Motor neuron (in vitro differentiated cells): ENCODE measurements around the gene TMEM37. TPM values are rescaled to one million over a fixed set of nuclear protein-coding genes. Genes with fewer than 3 reads are reported as not detected.

Source experiments
- ATAC-seq, 8 experiments: fragments of 200-7000 bp; cut with Tn5 transposase; replicated peaks in 6 of 8; 2 replicates each; pipeline ENCODE4 v1.8.0; 2021; ENCODE audit warnings: mild to moderate bottlenecking in 8 of 8, moderate library complexity in 8 of 8
- H3K27ac ChIP-seq, 2 donors: fragments of 250-450 bp; sonication (Bioruptor Pico); 2 replicates each; pipeline ENCODE4 v1.9.0; 2021; ENCODE audit warnings: antibody characterized with exemption in 2 of 2, mild to moderate bottlenecking in 2 of 2, moderate library complexity in 1 of 2
- H3K4me1 ChIP-seq, 2 donors: fragments of 250-450 bp; sonication (Bioruptor Pico); replicated peaks in 1 of 2; 2 replicates each; pipeline ENCODE4 v1.6.1; 2021; ENCODE audit warnings: antibody characterized with exemption in 2 of 2, mild to moderate bottlenecking in 2 of 2, moderate library complexity in 1 of 2
- H3K4me3 ChIP-seq, 5 donors: fragments of 250-450 bp; sonication (Bioruptor Pico); 2 replicates each; pipeline ENCODE4 v1.9.0; 2021; ENCODE audit warnings: antibody characterized with exemption in 5 of 5, mild to moderate bottlenecking in 5 of 5, moderate library complexity in 4 of 5
- WGBS, 10 experiments: fragments of 450-650 bp; shearing (Covaris generic); methylation state at CpG; one replicate each; pipeline ENCODE4 v1.0.0; 2022; 5-methylcytosine and 5-hydroxymethylcytosine counted together
- in situ Hi-C, 9 experiments: fragments of 400-800 bp; cut with MboI; loops; one replicate each; pipeline ENCODE4 v1.15.0; 2021; ENCODE audit warnings: low sequenced_read_pairs in 9 of 9, low pct_unique_long_range_greater_than_20kb in 2 of 9; ENCODE audit not compliant: unreplicated experiment in 9 of 9
- total RNA-seq, 8 experiments: library from RNA; unstranded; fragments of 300-600 nt; gene quantifications; 2 replicates each; pipeline versions ENCODE4 v1.2.3 to v1.2.4, GENCODE V29; 2022

The TMEM37 gene
- total RNA-seq, 8 experiments from 2014 or later = 0.11 to 10.5 (median 0.36) TPM

GRCh38 chr2:119480718-119481142, 49.1 kb downstream of the TMEM37 start:
- no peak for ATAC-seq
- H3K27ac ChIP-seq = no peak overlapping the region
- no peak overlapping the region for H3K4me3 ChIP-seq
- in situ Hi-C loops = no loop called here
- H3K4me1 ChIP-seq = peaks cover 0 to 5% of the 10 kb centered on the region in 2 donors
- 57 to 100% (median 88%) methylated on average over 1 to 9 of the region's 11 CpGs; no CpG with 5 or more reads in 4 of the 10 experiments for WGBS, 10 experiments

GRCh38 chr2:119481501-119482455, 50.1 kb downstream of the TMEM37 start:
- Histone ChIP-seq H3K27ac (no peak overlapping the region), H3K4me3 (no peak overlapping the region), H3K4me1 (peaks cover 0 to 5% of the 10 kb centered on the region in 2 donors)
- in situ Hi-C loops = no loop called here
- 62 to 97% (median 85%) methylated on average over 1 to 6 of the region's 16 CpGs; no CpG with 5 or more reads in 4 of the 10 experiments for WGBS, 10 experiments
- peak in 2 of 8 experiments; percentile 32 to 33 for ATAC-seq

DNA sequence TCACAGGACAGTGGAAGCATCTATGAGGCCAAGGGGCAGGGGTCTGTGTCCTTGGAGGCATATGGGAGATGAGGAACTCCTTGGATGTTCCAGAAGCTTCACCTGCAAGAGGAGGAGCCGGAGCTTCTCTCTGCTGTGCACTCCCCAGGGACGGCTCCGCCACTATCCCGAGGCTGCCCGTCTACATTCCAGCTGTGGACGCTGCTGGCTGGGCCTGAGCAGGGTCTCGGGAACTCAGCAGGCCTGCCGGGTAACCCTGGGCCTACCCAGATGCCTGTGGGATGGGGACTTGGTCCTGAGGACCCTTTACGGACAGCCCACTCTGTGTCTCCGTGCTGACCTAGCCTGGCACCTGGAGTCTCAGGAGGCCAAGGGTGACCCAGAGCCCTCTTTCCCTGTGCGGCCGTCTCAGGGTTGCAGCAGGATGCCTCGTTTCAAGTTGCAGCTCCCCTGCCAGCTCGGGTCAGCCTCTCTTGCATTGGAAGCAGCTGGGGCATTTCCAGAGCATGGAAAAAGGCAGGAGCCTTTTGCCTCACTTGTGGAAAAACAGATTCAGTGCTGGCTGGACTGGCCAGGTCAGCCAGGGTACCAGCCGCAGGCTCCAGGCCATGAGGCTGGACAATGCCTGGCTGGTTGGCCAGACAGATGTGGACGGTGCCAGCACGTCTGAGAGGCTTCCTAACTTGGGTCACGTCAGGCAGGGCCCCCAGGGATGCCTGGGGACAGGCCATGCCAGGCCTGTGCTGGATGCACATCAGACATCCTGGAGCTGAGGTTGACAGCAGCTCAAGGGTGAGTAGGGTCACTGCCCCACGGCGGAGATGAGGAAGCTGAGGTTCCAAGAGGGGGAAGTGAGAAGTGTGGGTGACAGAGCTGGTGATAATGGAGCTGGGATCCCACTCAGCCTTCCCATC, 51.1 kb downstream of the TMEM37 start:
- WGBS, 10 experiments = 13 to 100% (median 84%) methylated on average over 1 to 6 of the region's 20 CpGs; no CpG with 5 or more reads in 4 of the 10 experiments
- H3K4me3 ChIP-seq = no peak overlapping the region
- peak in 2 of 8 experiments; percentile 19 to 33 for ATAC-seq
- no peak overlapping the region for H3K27ac ChIP-seq
- H3K4me1 ChIP-seq = peaks cover 0 to 10% of the 10 kb centered on the region in 2 donors
- in situ Hi-C loops = no loop called here

GRCh38 chr2:119483395-119483753, 51.7 kb downstream of the TMEM37 start:
- no peak for ATAC-seq
- in situ Hi-C loops = no loop called here
- Histone ChIP-seq H3K4me1 (peaks cover 0 to 13% of the 10 kb centered on the region in 2 donors), H3K4me3 (no peak overlapping the region), H3K27ac (no peak overlapping the region)
- WGBS, 10 experiments = 10 to 100% (median 77%) methylated on average over 2 to 3 of the region's 5 CpGs; no CpG with 5 or more reads in 4 of the 10 experiments

- peaks cover 0 to 13% of the 10 kb centered on the region in 2 donors for H3K4me1 ChIP-seq
- no peak for ATAC-seq
- WGBS, 10 experiments = 10 to 100% (median 73%) methylated on average over 1 to 6 of the region's 11 CpGs
- in situ Hi-C loops = no loop called here
- no peak overlapping the region for H3K4me3 ChIP-seq
- H3K27ac ChIP-seq = no peak overlapping the region
Observed at GRCh38 chr2:119483896-119484718, 52.5 kb downstream of the TMEM37 start.

GRCh38 chr2:119484834-119485233, 53.2 kb downstream of the TMEM37 start:
- 80 to 88% (median 83%) methylated on average over 1 to 2 of the region's 6 CpGs; no CpG with 5 or more reads in 7 of the 10 experiments for WGBS, 10 experiments
- no peak overlapping the region for H3K27ac ChIP-seq
- in situ Hi-C loops = no loop called here
- peaks cover 0 to 13% of the 10 kb centered on the region in 2 donors for H3K4me1 ChIP-seq
- ATAC-seq = no peak
- no peak overlapping the region for H3K4me3 ChIP-seq

GRCh38 chr2:119485336-119486110, 53.9 kb downstream of the TMEM37 start:
- Histone ChIP-seq H3K4me1 (peaks cover 0 to 13% of the 10 kb centered on the region in 2 donors), H3K27ac (no peak overlapping the region), H3K4me3 (no peak overlapping the region)
- no peak for ATAC-seq
- in situ Hi-C loops = no loop called here
- 58 to 100% (median 74%) methylated on average over 2 to 8 of the region's 12 CpGs; no CpG with 5 or more reads in 3 of the 10 experiments for WGBS, 10 experiments

GRCh38 chr2:119486196-119486827, 54.7 kb downstream of the TMEM37 start:
- in situ Hi-C loops = no loop called here
- Histone ChIP-seq H3K4me3 (no peak overlapping the region), H3K27ac (no peak overlapping the region), H3K4me1 (peaks cover 0 to 13% of the 10 kb centered on the region in 2 donors)
- 47 to 89% (median 72%) methylated on average over 1 to 8 of the region's 10 CpGs; no CpG with 5 or more reads in 3 of the 10 experiments for WGBS, 10 experiments
- no peak for ATAC-seq

GRCh38 chr2:119486886-119487285, 55.2 kb downstream of the TMEM37 start:
- no peak for ATAC-seq
- 24 to 100% (median 72%) methylated on average over 3 to 6 of the region's 7 CpGs; no CpG with 5 or more reads in 3 of the 10 experiments for WGBS, 10 experiments
- in situ Hi-C loops = no loop called here

DNA sequence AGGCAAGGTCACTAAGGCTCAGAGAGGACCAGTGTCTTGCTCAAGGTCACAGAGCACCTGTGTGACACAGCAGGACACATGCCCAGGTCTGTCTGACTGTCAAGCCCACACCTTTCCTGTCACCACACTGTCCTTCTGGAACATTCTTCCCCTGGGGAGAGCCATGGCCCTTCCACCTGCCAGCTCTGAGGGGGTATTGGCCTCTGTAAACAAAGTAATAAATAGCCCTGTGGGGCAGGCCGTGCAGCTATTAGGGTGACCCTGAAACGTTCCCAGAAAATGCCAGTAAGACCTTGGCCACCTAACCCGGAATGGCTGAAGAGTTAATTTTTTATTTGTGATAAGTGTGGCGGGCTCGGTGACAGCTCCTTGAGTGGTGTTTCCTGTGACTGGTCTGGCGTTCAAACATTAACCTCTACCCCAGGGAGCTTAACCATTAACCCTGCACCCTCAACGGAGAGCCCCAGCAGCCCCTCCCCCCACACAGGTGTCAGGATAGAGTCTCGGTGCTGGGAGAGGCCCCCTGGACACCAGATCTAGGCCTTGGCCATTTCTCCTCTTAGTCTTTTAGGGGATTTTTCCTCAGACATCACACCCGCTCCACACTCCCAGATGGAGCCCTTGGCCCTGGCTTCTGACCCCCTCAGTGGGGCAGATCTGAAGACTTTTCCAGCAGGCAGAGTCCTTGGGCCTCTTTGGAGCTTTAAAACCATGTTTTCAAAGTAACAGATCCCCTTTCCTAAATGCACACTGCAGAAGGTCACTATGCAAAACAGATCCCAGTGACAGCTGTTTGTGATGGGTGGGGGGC, 56.0 kb downstream of the TMEM37 start:
- 20 to 48% (median 33%) methylated on average over 1 to 4 of the region's 9 CpGs; no CpG with 5 or more reads in 6 of the 10 experiments for WGBS, 10 experiments
- ATAC-seq = no peak
- in situ Hi-C loops = no loop called here
- Histone ChIP-seq H3K27ac (no peak overlapping the region), H3K4me1 (peaks cover 0 to 7% of the 10 kb centered on the region in 2 donors), H3K4me3 (no peak overlapping the region)

More at GRCh38 chr2:119486886-119487285, 55.2 kb downstream of the TMEM37 start:
- H3K27ac ChIP-seq = no peak overlapping the region
- no peak overlapping the region for H3K4me3 ChIP-seq
- H3K4me1 ChIP-seq = peaks cover 0 to 13% of the 10 kb centered on the region in 2 donors
